Tibial artery (tissue), 4 donors: ENCODE results near the gene LGALS7.

Experiments used
- DNase-seq, 2 donors: peaks; one replicate each; pipeline ENCODE4 v3.0.0-alpha.2; 2019
- H3K27ac ChIP-seq, 2 donors: fragments of 200-600 bp; sonication (generic) in 1 of 2; 1 replicate in 1 of 2; 2 replicates in 1 of 2; pipeline ENCODE4 v1.5.1; 2018 to 2019; ENCODE audit warnings: mild to moderate bottlenecking in 1 of 2
- H3K27me3 ChIP-seq, 2 donors: fragments of 200-600 bp; sonication (generic) in 1 of 2; one replicate each; pipeline versions ENCODE4 v1.5.1 to v1.6.0; 2016 to 2019
- H3K36me3 ChIP-seq, 3 donors: fragments of 200-600 bp; sonication (generic) in 2 of 3; one replicate each; pipeline ENCODE4 v1.5.1; 2016 to 2019; ENCODE audit warnings: mild to moderate bottlenecking in 2 of 3
- H3K4me1 ChIP-seq, 4 donors: fragments of 200-600 bp; sonication (generic) in 2 of 4; 1 replicate in 3 of 4; 2 replicates in 1 of 4; pipeline ENCODE4 v1.5.1; 2016 to 2019
- H3K4me3 ChIP-seq, 2 donors: fragments of 200-600 bp; sonication (generic) in 1 of 2; 1 replicate in 1 of 2; 2 replicates in 1 of 2; pipeline ENCODE4 v1.5.1; 2018 to 2019; ENCODE audit warnings: mild to moderate bottlenecking in 2 of 2
- H3K9me3 ChIP-seq, 3 donors: fragments of 200-600 bp; sonication (generic) in 1 of 3; one replicate each; pipeline ENCODE4 v1.5.1; 2016 to 2019
- intact Hi-C: fragments of 100-400 bp; cut with DNase I; formaldehyde crosslinking; loops from one replicate; pipeline ENCODE4 v1.15.0; 2023; ENCODE audit warnings: low total_unique reads
- TF ChIP-seq, protein P1 (sequence below), 2 experiments: fragments of 200-600 bp in 1 of 2; fragments of 450-650 bp in 1 of 2; IDR thresholded peaks; one replicate each; pipeline ENCODE4 v1.5.1; 2017 to 2019; ENCODE audit warnings: antibody characterized with exemption in 2 of 2, mild to moderate bottlenecking in 1 of 2, moderate library complexity in 1 of 2

Gene LGALS7

GRCh38 chr19:38740257-38740592 is 33.1 kb downstream of the LGALS7 start:
- Histone ChIP-seq H3K9me3 (no peaks in the 10 kb centered on the region), H3K27ac (no peak overlapping the region), H3K27me3 (no peaks in the 10 kb centered on the region), H3K36me3 (no peaks in the 10 kb centered on the region), H3K4me3 (no peak overlapping the region), H3K4me1 (peaks cover 0 to 16% (median 8%) of the 10 kb centered on the region in 4 donors)
- DNase-seq: no peak
- TF ChIP-seq, protein P1, sequence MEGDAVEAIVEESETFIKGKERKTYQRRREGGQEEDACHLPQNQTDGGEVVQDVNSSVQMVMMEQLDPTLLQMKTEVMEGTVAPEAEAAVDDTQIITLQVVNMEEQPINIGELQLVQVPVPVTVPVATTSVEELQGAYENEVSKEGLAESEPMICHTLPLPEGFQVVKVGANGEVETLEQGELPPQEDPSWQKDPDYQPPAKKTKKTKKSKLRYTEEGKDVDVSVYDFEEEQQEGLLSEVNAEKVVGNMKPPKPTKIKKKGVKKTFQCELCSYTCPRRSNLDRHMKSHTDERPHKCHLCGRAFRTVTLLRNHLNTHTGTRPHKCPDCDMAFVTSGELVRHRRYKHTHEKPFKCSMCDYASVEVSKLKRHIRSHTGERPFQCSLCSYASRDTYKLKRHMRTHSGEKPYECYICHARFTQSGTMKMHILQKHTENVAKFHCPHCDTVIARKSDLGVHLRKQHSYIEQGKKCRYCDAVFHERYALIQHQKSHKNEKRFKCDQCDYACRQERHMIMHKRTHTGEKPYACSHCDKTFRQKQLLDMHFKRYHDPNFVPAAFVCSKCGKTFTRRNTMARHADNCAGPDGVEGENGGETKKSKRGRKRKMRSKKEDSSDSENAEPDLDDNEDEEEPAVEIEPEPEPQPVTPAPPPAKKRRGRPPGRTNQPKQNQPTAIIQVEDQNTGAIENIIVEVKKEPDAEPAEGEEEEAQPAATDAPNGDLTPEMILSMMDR (IDR thresholded peaks at IDR 0.05): no peak
- intact Hi-C loops: no loop called here

GRCh38 chr19:38739440-38740256 is 33.7 kb downstream of the LGALS7 start:
- no peaks in the 10 kb centered on the region for H3K36me3 ChIP-seq
- no peak for DNase-seq
- H3K4me1 ChIP-seq: peaks cover 0 to 22% (median 12%) of the 10 kb centered on the region in 4 donors
- no peak overlapping the region for H3K4me3 ChIP-seq
- H3K27ac ChIP-seq: no peak overlapping the region
- TF ChIP-seq, protein P1 (IDR thresholded peaks at IDR 0.05): no peak
- H3K27me3 ChIP-seq: no peaks in the 10 kb centered on the region
- intact Hi-C loops: no loop called here
- no peaks in the 10 kb centered on the region for H3K9me3 ChIP-seq

- intact Hi-C loops: no loop called here
- Histone ChIP-seq H3K4me3 (no peak overlapping the region), H3K36me3 (no peaks in the 10 kb centered on the region), H3K4me1 (peaks cover 0 to 35% (median 24%) of the 10 kb centered on the region in 4 donors), H3K9me3 (no peaks in the 10 kb centered on the region), H3K27ac (no peak overlapping the region), H3K27me3 (no peaks in the 10 kb centered on the region)
- TF ChIP-seq, protein P1 (IDR thresholded peaks at IDR 0.05): no peak
- DNase-seq: no peak
Measured at GRCh38 chr19:38737921-38738737, 35.2 kb downstream of the LGALS7 start.

GRCh38 chr19:38737281-38737865 is 35.9 kb downstream of the LGALS7 start:
- H3K36me3 ChIP-seq: no peaks in the 10 kb centered on the region
- TF ChIP-seq, protein P1 (IDR thresholded peaks at IDR 0.05): no peak
- H3K27ac ChIP-seq: no peak overlapping the region
- no peak overlapping the region for H3K4me3 ChIP-seq
- DNase-seq: no peak
- intact Hi-C loops: no loop called here
- no peaks in the 10 kb centered on the region for H3K9me3 ChIP-seq
- H3K4me1 ChIP-seq: peaks cover 0 to 42% (median 28%) of the 10 kb centered on the region in 4 donors
- H3K27me3 ChIP-seq: no peaks in the 10 kb centered on the region

DNA sequence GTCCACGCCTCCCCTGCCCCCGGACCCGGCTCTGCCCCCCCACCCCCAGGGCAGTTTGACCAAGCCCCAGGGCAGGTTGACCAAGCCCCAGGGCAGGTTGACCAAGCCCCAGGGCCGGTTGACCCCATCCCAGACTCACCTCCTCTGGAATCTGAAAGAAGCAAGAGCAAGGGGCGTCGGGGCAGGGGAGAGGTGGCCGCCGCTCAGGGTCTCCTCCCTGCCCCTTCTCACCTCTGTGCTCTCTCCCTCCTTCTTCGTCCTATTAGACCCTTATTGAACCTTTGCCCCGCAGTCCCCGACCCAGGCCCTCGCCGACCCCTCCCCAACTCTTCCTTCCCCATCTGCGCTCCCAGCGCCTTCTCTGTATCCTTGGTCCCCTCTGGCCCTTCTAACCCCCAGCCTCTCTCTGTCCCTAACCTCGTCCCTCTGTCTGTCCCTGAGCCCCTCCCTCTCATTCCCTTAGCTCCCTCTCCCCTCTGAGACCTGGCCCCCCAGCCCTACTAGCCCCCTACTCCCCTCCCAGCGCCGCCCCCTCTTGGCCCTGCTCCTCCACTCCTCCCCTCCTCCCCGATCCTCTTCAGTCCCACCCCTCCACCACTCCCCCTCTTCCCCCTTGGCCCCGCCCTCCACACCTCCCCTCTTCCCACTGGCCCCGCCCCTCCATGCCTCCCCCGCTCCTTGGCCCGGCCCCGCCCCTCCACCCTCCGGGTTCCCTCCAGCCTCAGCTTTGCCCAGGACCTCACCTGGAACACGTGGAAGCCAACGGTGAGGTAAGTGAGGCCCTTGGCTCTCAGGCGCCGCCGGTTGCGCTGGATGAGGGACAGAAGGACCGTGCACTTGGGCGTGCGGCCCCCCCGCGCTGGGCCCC is 36.7 kb downstream of the LGALS7 start:
- Histone ChIP-seq H3K9me3 (no peaks in the 10 kb centered on the region), H3K36me3 (peaks cover 0 to 3% (median 3%) of the 10 kb centered on the region in 3 donors), H3K27ac (peak overlapping the region; percentile 57), H3K4me3 (peak overlapping the region; percentile 30 to 45), H3K4me1 (peaks cover 0 to 45% (median 29%) of the 10 kb centered on the region in 4 donors), H3K27me3 (no peaks in the 10 kb centered on the region)
- intact Hi-C loops: no loop called here
- no peak for DNase-seq
- TF ChIP-seq, protein P1 (IDR thresholded peaks at IDR 0.05): no peak
